CD8-positive, alpha-beta memory T cell (primary cell): ENCODE results near the gene KCNB1. TPM values are rescaled to one million over a fixed set of nuclear protein-coding genes. Genes with fewer than 3 reads are reported as not detected.
A peak's percentile ranks its signal among the peaks of the same experiment; 100 is the strongest.

Experiments
- CTCF ChIA-PET: fragments of 350-600 bp; sonication (Branson Sonifier 250); formaldehyde crosslinking; loops from one replicate; lab custom pipeline; 2021; ENCODE audit warnings: antibody characterized with exemption; lab: Charles Lee
- POLR2A ChIA-PET: fragments of 350-600 bp; sonication (Branson Sonifier 250); formaldehyde crosslinking; loops from one replicate; lab custom pipeline; 2021; ENCODE audit warnings: antibody characterized with exemption; lab: Charles Lee
- DNase-seq, 5 donors: peaks; one replicate each; pipeline versions ENCODE4 v3.0.0 to v3.0.0-alpha.2; 2020 to 2022; ENCODE audit warnings: mixed read lengths in 1 of 5
- H3K27ac ChIP-seq: one replicate; pipeline ENCODE4 v1.7.0; 2013; ENCODE audit warnings: low read depth, mild to moderate bottlenecking, low read length, moderate library complexity
- H3K27me3 ChIP-seq: 2 replicates; pipeline ENCODE4 v1.7.0; 2013; ENCODE audit warnings: low read length, mild to moderate bottlenecking; ENCODE audit not compliant: insufficient read depth, poor library complexity, severe bottlenecking
- H3K36me3 ChIP-seq: 2 replicates; pipeline ENCODE4 v1.7.0; 2013; ENCODE audit warnings: mild to moderate bottlenecking, low read length, moderate library complexity; ENCODE audit not compliant: insufficient read depth
- H3K4me1 ChIP-seq: 2 replicates; pipeline ENCODE4 v1.7.0; 2013; ENCODE audit warnings: mild to moderate bottlenecking, low read length, moderate library complexity; ENCODE audit not compliant: insufficient read depth
- H3K4me3 ChIP-seq: 2 replicates; pipeline ENCODE4 v1.7.0; 2013; ENCODE audit warnings: mild to moderate bottlenecking, low read length
- H3K9me3 ChIP-seq: 2 replicates; pipeline ENCODE4 v1.7.0; 2013; ENCODE audit warnings: mild to moderate bottlenecking, low read length
- H3K27ac Mint-ChIP-seq, 8 donors: one replicate each; pipeline ENCODE4 v1.8.0; 2020 to 2021; ENCODE audit warnings: mixed read lengths in 8 of 8, mild to moderate bottlenecking in 6 of 8, inconsistent platforms in 3 of 8, moderate library complexity in 3 of 8
- H3K27me3 Mint-ChIP-seq, 2 donors: one replicate each; pipeline ENCODE4 v1.8.0; 2020 to 2021; ENCODE audit warnings: mixed read lengths in 2 of 2, mild to moderate bottlenecking in 1 of 2, moderate library complexity in 1 of 2
- H3K36me3 Mint-ChIP-seq, 3 donors: one replicate each; pipeline ENCODE4 v1.8.0; 2020 to 2021; ENCODE audit warnings: mixed read lengths in 3 of 3, inconsistent platforms in 1 of 3, mild to moderate bottlenecking in 1 of 3
- H3K4me1 Mint-ChIP-seq, 3 donors: one replicate each; pipeline ENCODE4 v1.8.0; 2020 to 2021; ENCODE audit warnings: mixed read lengths in 3 of 3, inconsistent platforms in 1 of 3, mild to moderate bottlenecking in 1 of 3
- H3K4me3 Mint-ChIP-seq, 7 donors: one replicate each; pipeline ENCODE4 v1.8.0; 2020 to 2021; ENCODE audit warnings: mixed read lengths in 7 of 7, mild to moderate bottlenecking in 6 of 7, moderate library complexity in 4 of 7, inconsistent platforms in 2 of 7
- H3K9me3 Mint-ChIP-seq, 5 donors: one replicate each; pipeline ENCODE4 v1.8.0; 2020 to 2022; ENCODE audit warnings: mixed read lengths in 5 of 5, mild to moderate bottlenecking in 3 of 5, moderate library complexity in 2 of 5, inconsistent platforms in 1 of 5
- polyA plus RNA-seq: library from polyadenylated mRNA; unstranded; fragments of 300-500 nt; fragmentation: Illumina TruSeq; gene quantifications from one replicate; pipeline ENCODE4 v1.2.3, GENCODE V29; 2021
- total RNA-seq, 2 experiments: library from RNA; stranded (reverse); gene quantifications; one replicate each; pipeline ENCODE4 v1.2.3, GENCODE V29; 2021

The KCNB1 gene
- under 1 TPM in 1 of 2 experiments, not detected in 1; 0.77 TPM for total RNA-seq
- not detected for polyA plus RNA-seq

DNA sequence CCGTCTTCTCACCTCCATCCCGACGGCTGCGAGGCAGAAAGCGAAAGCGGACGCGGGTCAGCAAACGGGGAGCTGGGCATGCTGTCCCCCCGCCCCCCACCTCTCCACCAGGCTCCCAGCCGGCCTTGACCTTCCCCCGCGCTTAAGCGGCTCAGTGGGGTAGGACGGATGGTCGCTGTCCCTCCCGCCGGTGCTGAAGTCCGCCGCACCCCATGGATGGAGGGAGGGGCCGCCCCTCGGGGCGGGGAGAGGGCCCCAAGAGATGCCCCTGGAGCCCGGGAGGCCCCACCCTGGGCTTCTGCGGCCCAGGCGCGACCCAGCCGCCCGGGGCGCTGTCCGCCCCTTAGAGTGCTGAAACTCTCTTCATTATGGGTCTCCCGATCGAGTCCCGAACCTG lies at the start of gene KCNB1:
Gene KCNB1, minus strand, starts transcription at position 48 of the 397 bp plus-strand sequence. CDS start 188 bp downstream, outside the sequence.
- peaks cover 0 to 4% (median 0%) of the 10 kb centered on the region in 5 donors for H3K9me3 Mint-ChIP-seq
- POLR2A ChIA-PET: interaction anchor here (0.7 kb wide), 1 partner anchor 193 kb away, joined by 3 read pairs; no protein-coding TSS in a partner anchor
- no peak within 1 kb of the TSS for H3K27ac ChIP-seq

DNA sequence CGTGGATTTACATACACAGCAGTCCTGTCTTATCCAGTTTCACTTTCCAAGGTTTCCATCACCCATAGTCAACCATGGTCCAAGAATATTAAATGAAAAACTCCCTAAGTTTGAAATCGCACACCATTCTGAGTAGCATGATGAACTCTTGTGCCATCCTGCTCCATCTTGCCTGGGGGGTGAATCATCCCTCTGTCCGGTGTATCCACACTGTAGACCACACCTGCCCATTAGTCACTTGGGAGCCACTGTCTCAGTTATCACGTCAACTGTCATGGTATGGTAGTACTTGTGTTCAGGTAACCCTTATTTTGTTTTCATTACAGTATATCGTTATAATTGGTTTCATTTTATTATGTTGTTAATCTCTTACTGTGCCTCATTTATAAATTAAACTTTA lies 47.0 kb upstream of the KCNB1 start:
- CTCF ChIA-PET: no interaction called here
- no peaks in the 10 kb centered on the region for H3K36me3 Mint-ChIP-seq
- H3K27me3 Mint-ChIP-seq: peaks cover 8 to 20% of the 10 kb centered on the region in 2 donors
- H3K36me3 ChIP-seq: no peaks in the 10 kb centered on the region
- POLR2A ChIA-PET: no interaction called here
- H3K27ac Mint-ChIP-seq: no peak overlapping the region
- peaks cover 2% of the 10 kb centered on the region for H3K4me1 ChIP-seq
- H3K9me3 ChIP-seq: no peaks in the 10 kb centered on the region
- H3K27me3 ChIP-seq: no peaks in the 10 kb centered on the region
- DNase-seq: no peak
- H3K9me3 Mint-ChIP-seq: peaks cover 0 to 3% (median 0%) of the 10 kb centered on the region in 5 donors
- no peak overlapping the region for H3K4me3 Mint-ChIP-seq
- H3K4me1 Mint-ChIP-seq: peaks cover 3 to 5% (median 3%) of the 10 kb centered on the region in 3 donors
- no peak overlapping the region for H3K27ac ChIP-seq
- H3K4me3 ChIP-seq: no peak overlapping the region

More for the DNA sequence above, at the start of gene KCNB1:
- H3K4me1 ChIP-seq: peaks cover 9% of the 10 kb centered on the region
- no peaks in the 10 kb centered on the region for H3K9me3 ChIP-seq
- Mint-ChIP-seq H3K4me3 (peak within 1 kb of the TSS in 5 of 7 donors; percentile 38 to 80 (median 46)), H3K36me3 (peaks cover 0 to 6% (median 0%) of the 10 kb centered on the region in 3 donors), H3K27ac (no peak within 1 kb of the TSS), H3K4me1 (peaks cover 7 to 9% (median 8%) of the 10 kb centered on the region in 3 donors), H3K27me3 (peaks cover 59 to 81% of the 10 kb centered on the region in 2 donors)
- no peak within 1 kb of the TSS for H3K4me3 ChIP-seq
- peak; percentile 3 to 56 (median 18) for DNase-seq
- peaks cover 18% of the 10 kb centered on the region for H3K27me3 ChIP-seq
- CTCF ChIA-PET: no interaction called here
- H3K36me3 ChIP-seq: no peaks in the 10 kb centered on the region

DNA sequence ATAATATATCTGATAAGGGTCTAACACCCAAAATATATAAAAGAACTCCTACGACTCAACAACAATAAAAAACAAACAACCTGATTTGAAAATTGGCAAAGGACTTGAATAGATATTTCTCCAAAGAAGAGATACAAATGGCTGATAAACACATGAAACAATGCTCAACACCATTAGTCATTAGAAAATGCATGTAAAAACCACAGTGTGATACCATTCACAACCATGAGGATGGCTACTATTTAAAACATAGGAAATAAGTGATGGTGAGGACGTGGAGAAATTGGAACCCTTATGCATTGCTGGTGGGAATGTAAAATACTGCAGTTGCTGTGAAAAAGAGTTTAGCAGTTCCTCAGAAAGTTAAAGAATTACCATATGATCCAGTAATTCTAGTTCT lies 44.1 kb upstream of the KCNB1 start:
- H3K27me3 Mint-ChIP-seq: peaks cover 13 to 34% of the 10 kb centered on the region in 2 donors
- H3K36me3 ChIP-seq: no peaks in the 10 kb centered on the region
- H3K36me3 Mint-ChIP-seq: peaks cover 0 to 8% (median 2%) of the 10 kb centered on the region in 3 donors
- no peak overlapping the region for H3K27ac ChIP-seq
- DNase-seq: no peak
- no peak overlapping the region for H3K4me3 Mint-ChIP-seq
- no peaks in the 10 kb centered on the region for H3K9me3 ChIP-seq
- H3K27ac Mint-ChIP-seq: no peak overlapping the region
- H3K4me1 ChIP-seq: no peaks in the 10 kb centered on the region
- ChIA-PET CTCF (no interaction called here), POLR2A (no interaction called here)
- H3K4me1 Mint-ChIP-seq: no peaks in the 10 kb centered on the region
- peaks cover 0 to 3% (median 0%) of the 10 kb centered on the region in 5 donors for H3K9me3 Mint-ChIP-seq
- H3K27me3 ChIP-seq: no peaks in the 10 kb centered on the region
- H3K4me3 ChIP-seq: no peak overlapping the region

DNA sequence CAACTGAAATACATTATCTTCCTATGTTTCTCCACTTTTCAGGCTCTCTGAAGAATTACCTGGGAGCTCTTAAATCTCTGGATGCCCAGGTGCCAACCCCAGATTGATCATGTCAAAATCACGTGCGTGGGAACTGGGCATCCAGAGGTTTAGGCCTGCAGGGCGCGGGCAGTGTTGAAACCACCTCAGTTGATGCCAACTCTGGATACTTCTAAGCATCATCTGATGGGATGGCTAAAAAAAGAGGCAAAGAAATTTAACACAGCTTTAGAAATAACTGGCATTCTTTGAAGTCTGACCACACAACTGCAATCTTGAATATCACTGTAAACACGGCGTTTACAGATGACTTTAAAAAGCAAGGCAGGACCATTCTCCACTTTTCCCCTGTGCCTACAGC lies 43.6 kb upstream of the KCNB1 start:
- ChIA-PET POLR2A (interaction anchor here (0.7 kb wide), 1 partner anchor 75 kb away, joined by 3 read pairs; no protein-coding TSS in a partner anchor), CTCF (no interaction called here)
- Histone ChIP-seq H3K27ac (no peak overlapping the region), H3K9me3 (no peaks in the 10 kb centered on the region), H3K4me3 (no peak overlapping the region), H3K27me3 (peaks cover 1% of the 10 kb centered on the region), H3K36me3 (no peaks in the 10 kb centered on the region), H3K4me1 (no peaks in the 10 kb centered on the region)
- no peak overlapping the region for H3K27ac Mint-ChIP-seq
- no peaks in the 10 kb centered on the region for H3K4me1 Mint-ChIP-seq
- H3K9me3 Mint-ChIP-seq: peaks cover 0 to 3% (median 0%) of the 10 kb centered on the region in 5 donors
- DNase-seq: no peak
- peaks cover 0 to 8% (median 2%) of the 10 kb centered on the region in 3 donors for H3K36me3 Mint-ChIP-seq
- H3K27me3 Mint-ChIP-seq: peaks cover 13 to 38% of the 10 kb centered on the region in 2 donors
- no peak overlapping the region for H3K4me3 Mint-ChIP-seq

DNA sequence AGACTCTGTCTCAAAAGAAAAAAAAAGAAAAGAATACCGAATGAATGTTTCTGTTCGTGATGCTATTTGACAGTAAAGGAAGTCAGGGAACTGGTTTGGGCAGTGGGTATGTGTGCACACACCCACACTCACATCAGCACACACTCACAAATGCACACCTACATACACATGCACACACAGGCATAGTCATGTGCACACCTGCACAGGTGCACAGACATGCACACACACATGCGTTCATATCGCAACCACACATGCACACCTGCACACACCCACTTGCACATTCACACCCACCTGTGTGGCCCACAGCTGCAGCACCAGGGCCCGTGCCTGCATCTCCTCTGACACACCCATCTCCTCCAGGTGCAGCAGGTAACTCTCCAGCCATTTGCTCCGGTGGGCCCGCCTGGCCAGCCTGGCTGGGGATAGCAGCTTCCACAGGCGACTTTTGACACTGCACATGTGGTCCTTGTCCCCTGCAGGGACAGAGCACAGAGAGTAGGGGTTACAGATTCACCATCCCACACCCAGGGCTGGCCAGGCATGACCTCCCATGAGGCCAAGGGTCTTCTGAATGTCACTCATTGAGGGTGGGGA lies 41.4 kb upstream of the KCNB1 start:
- peaks cover 0 to 8% (median 2%) of the 10 kb centered on the region in 3 donors for H3K36me3 Mint-ChIP-seq
- H3K27ac Mint-ChIP-seq: no peak overlapping the region
- H3K4me1 ChIP-seq: no peaks in the 10 kb centered on the region
- ChIA-PET POLR2A (no interaction called here), CTCF (no interaction called here)
- peaks cover 18 to 38% of the 10 kb centered on the region in 2 donors for H3K27me3 Mint-ChIP-seq
- H3K4me3 ChIP-seq: no peak overlapping the region
- no peaks in the 10 kb centered on the region for H3K36me3 ChIP-seq
- peaks cover 0 to 3% (median 0%) of the 10 kb centered on the region in 5 donors for H3K9me3 Mint-ChIP-seq
- no peaks in the 10 kb centered on the region for H3K9me3 ChIP-seq
- peaks cover 3% of the 10 kb centered on the region for H3K27me3 ChIP-seq
- no peak overlapping the region for H3K4me3 Mint-ChIP-seq
- no peak overlapping the region for H3K27ac ChIP-seq
- no peak for DNase-seq
- no peaks in the 10 kb centered on the region for H3K4me1 Mint-ChIP-seq

DNA sequence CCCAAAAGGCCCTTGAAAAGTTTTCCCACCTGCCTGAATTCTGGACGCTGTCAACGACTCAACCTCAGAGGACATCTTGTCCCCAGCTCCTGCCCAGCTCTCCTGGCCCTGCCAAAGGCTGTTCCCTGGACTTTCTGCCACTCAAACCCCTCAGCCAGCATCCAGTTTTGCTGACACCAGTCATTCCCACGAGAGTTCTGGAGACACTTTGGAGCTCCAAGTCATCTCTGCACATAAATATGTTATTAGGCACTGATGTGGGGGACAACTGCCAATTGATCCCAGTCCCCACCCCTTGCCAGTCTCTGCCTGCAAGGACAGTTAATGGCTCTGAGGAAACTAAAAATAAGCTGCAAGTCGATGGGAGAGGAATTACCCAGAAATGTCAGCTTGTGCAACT lies 38.9 kb upstream of the KCNB1 start:
- no peak for DNase-seq

DNA sequence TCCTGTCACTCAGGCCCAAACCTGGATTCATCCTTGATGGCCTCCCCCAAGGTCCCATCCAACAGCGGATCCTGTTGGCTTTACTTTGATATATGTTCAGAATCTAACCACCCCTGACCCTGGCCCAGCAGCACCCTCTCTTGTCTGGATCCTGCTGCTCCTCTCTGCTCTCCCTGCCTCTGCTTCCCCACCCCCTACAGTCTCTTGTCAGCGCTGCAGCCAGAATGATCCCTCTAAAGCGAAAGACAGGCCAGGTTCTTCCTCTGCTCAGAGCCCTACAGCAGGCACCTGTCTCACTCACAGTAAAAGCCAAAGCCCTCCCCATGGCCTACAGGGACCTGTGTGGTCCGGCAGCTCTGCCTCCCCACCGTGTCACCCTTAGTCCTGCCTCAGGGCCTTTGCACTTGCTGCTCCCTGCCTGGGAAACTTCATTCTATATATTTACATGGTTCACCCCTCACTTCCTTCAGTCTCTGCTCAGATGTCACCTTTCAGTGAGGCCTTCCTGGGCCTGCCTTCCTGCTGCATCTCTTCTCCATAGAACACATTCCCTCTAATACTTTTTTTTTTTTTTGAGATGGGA lies 37.4 kb upstream of the KCNB1 start:
- Histone ChIP-seq H3K9me3 (no peaks in the 10 kb centered on the region), H3K4me3 (no peak overlapping the region), H3K4me1 (no peaks in the 10 kb centered on the region), H3K27ac (no peak overlapping the region), H3K27me3 (peaks cover 3% of the 10 kb centered on the region), H3K36me3 (no peaks in the 10 kb centered on the region)
- Mint-ChIP-seq H3K9me3 (peaks cover 0 to 3% (median 0%) of the 10 kb centered on the region in 5 donors), H3K4me1 (peaks cover 0 to 5% (median 0%) of the 10 kb centered on the region in 3 donors), H3K27ac (peak overlapping the region in 3 of 8 donors; percentile 11 to 78 (median 20)), H3K27me3 (peaks cover 15 to 42% of the 10 kb centered on the region in 2 donors), H3K4me3 (no peak overlapping the region), H3K36me3 (peaks cover 0 to 8% (median 2%) of the 10 kb centered on the region in 3 donors)
- POLR2A ChIA-PET: no interaction called here
- CTCF ChIA-PET: no interaction called here
- no peak for DNase-seq

More for the DNA sequence above, 38.9 kb upstream of the KCNB1 start:
- H3K27me3 Mint-ChIP-seq: peaks cover 18 to 40% of the 10 kb centered on the region in 2 donors
- H3K4me3 Mint-ChIP-seq: no peak overlapping the region
- Histone ChIP-seq H3K27me3 (peaks cover 3% of the 10 kb centered on the region), H3K4me3 (no peak overlapping the region), H3K4me1 (no peaks in the 10 kb centered on the region), H3K36me3 (no peaks in the 10 kb centered on the region), H3K27ac (no peak overlapping the region), H3K9me3 (no peaks in the 10 kb centered on the region)
- H3K36me3 Mint-ChIP-seq: peaks cover 0 to 8% (median 2%) of the 10 kb centered on the region in 3 donors
- peak overlapping the region in 1 of 8 donors; percentile 23 for H3K27ac Mint-ChIP-seq
- CTCF ChIA-PET: interaction anchor here (1.5 kb wide), 1 partner anchor 23 kb away, joined by 5 read pairs; no protein-coding TSS in a partner anchor
- POLR2A ChIA-PET: no interaction called here
- peaks cover 0 to 3% (median 0%) of the 10 kb centered on the region in 5 donors for H3K9me3 Mint-ChIP-seq
- peaks cover 0 to 5% (median 0%) of the 10 kb centered on the region in 3 donors for H3K4me1 Mint-ChIP-seq

DNA sequence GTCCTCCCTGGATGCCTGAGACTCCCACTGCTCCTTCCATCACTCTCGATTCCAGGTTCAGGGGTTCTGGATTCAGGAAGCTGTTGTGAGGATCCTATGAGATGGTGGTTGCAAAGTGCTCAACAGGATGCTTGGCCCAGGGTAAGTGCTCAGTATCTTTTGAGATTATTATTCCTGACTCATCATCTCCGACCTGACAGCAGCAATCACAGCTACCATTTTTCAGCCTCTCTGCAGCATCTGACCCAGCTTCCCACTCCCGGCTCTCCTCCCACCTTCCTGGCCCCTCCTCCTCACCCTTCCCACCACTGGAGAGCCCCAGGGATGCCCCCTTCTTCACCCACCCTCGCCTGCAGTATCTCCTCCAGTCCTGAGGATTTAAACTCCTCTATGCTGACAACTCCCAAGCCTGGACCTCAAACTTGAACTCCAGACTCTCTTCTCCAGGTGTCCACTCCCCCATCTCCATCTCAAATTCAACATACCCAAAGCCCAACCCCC lies 36.8 kb upstream of the KCNB1 start:
- H3K4me3 ChIP-seq: no peak overlapping the region
- Mint-ChIP-seq H3K36me3 (peaks cover 0 to 8% (median 2%) of the 10 kb centered on the region in 3 donors), H3K27me3 (peaks cover 16 to 43% of the 10 kb centered on the region in 2 donors), H3K9me3 (peaks cover 0 to 2% (median 0%) of the 10 kb centered on the region in 5 donors), H3K4me1 (peaks cover 0 to 5% (median 0%) of the 10 kb centered on the region in 3 donors), H3K4me3 (no peak overlapping the region), H3K27ac (peak overlapping the region in 2 of 8 donors; percentile 20 to 78)
- no peaks in the 10 kb centered on the region for H3K4me1 ChIP-seq
- no peak overlapping the region for H3K27ac ChIP-seq
- ChIA-PET POLR2A (no interaction called here), CTCF (no interaction called here)
- H3K36me3 ChIP-seq: no peaks in the 10 kb centered on the region
- peaks cover 3% of the 10 kb centered on the region for H3K27me3 ChIP-seq
- H3K9me3 ChIP-seq: no peaks in the 10 kb centered on the region
- no peak for DNase-seq
